Choroid plexus epithelial cell (primary cell): ENCODE data around the gene MAGEB4.

Experiments
- DNase-seq: peaks from one replicate; pipeline ENCODE4 v3.0.0-alpha.2; 2010; ENCODE audit warnings: low read depth
- H3K4me3 ChIP-seq: 2 replicates; pipeline ENCODE4 v1.5.1; 2011; ENCODE audit warnings: low read depth, mild to moderate bottlenecking, control low read depth, low read length, moderate library complexity
- TF ChIP-seq, protein P1 (sequence below): conservative IDR thresholded peaks from 2 replicates; pipeline ENCODE4 v1.5.1; 2011; ENCODE audit warnings: low read depth, mild to moderate bottlenecking, control low read depth, inconsistent platforms, low read length, moderate library complexity

MAGEB4 gene

DNA sequence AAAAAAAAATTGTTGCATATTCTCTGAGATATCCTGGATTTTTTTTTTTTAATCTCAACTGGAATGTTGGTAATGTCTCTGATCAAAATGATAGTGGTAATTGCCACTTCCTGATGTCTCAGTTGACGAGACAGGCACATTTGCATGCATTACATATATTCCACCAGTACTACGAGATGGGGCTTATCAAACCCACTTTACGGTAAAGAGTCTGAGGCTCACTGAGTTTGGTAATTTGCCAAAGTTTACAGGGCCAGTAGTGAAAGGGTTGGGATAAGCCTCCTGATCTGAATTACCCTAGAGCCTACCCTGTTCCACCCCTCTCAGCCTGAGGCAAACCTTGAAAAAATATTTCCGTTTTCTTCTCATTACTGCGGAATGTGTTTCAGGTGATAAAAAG is 21.1 kb upstream of the MAGEB4 start:
- TF ChIP-seq, protein P1, sequence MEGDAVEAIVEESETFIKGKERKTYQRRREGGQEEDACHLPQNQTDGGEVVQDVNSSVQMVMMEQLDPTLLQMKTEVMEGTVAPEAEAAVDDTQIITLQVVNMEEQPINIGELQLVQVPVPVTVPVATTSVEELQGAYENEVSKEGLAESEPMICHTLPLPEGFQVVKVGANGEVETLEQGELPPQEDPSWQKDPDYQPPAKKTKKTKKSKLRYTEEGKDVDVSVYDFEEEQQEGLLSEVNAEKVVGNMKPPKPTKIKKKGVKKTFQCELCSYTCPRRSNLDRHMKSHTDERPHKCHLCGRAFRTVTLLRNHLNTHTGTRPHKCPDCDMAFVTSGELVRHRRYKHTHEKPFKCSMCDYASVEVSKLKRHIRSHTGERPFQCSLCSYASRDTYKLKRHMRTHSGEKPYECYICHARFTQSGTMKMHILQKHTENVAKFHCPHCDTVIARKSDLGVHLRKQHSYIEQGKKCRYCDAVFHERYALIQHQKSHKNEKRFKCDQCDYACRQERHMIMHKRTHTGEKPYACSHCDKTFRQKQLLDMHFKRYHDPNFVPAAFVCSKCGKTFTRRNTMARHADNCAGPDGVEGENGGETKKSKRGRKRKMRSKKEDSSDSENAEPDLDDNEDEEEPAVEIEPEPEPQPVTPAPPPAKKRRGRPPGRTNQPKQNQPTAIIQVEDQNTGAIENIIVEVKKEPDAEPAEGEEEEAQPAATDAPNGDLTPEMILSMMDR = no peak
- no peak for DNase-seq
- no peak overlapping the region for H3K4me3 ChIP-seq

DNA sequence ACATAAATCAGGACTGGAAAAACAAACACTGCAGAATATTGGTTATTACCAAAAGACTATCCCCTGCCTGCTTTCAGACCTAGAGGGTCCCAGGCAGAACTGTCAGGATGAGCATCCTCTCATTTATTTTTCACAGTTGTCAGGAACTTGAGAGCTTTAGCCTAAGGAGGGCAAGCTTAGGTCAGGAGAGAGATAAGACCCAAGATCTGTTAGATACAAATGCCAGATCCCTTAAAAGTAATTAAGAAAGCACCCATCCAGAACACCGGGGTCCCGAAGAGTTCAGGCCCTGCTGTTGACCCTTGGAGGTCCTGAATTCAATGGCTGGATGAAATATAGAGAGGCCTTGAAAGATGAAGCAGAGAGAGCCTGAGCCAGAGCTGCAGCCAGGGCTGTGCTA is 17.3 kb upstream of the MAGEB4 start:
- DNase-seq = no peak
- H3K4me3 ChIP-seq = no peak overlapping the region
- TF ChIP-seq, protein P1 = no peak

- no peak overlapping the region for H3K4me3 ChIP-seq
- no peak for DNase-seq
- TF ChIP-seq, protein P1 = no peak
Observed at GRCh38 chrX:30228526-30228925, 13.3 kb upstream of the MAGEB4 start.

DNA sequence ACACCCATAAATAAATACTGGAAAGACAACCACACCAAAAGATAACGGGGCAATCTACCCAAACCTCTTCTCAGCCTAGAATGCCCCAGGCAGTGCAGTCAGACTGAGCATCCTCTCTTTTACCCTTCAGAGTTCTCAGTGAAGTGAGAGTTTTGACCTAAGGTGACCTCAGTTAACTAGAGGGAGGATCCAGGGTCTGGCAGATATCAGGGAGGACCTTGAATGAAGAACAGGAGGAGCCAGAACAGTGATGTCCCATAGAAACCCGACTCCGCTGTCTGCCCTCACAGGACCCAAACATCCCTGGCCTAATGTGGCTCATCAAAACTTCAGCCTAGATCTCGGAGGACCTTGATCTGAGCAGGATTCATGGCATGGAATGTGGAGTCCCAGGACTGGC is 11.4 kb upstream of the MAGEB4 start, which contains the start of gene MAGEB3:
Gene MAGEB3, plus strand, starts transcription at position 263 of the 400 bp plus-strand sequence. CDS start 5,268 bp downstream, outside the sequence.
- H3K4me3 ChIP-seq = no peak within 1 kb of the TSS
- TF ChIP-seq, protein P1 = no peak

DNA sequence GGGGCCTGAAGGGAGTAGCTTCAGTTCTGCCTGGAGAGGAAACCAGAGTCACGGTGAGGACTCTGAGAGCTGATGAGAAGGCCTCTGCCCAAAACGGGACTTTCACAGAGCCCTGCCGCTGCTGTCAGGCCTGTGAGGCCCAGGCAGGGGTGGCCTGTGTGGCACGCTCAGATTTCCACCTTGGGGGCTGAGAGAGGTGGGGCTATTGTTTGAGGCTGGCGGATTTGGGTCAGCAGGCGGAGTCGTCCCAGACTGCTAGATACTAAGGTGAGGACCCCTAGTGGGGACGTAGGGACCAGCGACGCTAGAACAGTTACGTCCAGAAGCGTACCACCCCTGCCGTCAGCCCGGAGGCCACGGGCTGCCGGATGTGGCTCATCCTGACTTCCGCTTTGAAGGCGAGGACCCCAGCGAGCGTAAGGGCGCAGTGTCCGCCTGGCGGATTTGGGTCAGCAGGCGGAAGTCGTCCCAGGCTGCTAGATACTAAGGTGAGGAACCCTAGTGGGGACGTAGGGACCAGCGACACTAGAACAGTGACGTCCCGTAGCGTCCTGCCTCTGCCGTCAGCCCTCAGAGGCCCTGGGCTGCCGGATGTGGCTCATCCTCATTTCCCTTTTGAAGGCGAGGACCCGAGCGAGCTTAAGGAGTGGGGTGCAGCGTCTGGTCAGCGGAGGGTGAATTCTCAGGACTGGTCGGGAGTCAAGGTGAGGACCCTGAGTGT is 5.1 kb downstream of the MAGEB4 start, which contains the start of gene MAGEB1:
Gene MAGEB1, plus strand, starts transcription at position 378 of the 721 bp plus-strand sequence. CDS start 3,348 bp downstream, outside the sequence.
- no peak within 1 kb of the TSS for H3K4me3 ChIP-seq
- no peak for DNase-seq
- TF ChIP-seq, protein P1 = no peak

More for the DNA sequence above, 11.4 kb upstream of the MAGEB4 start, which contains the start of gene MAGEB3:
- DNase-seq = no peak

DNA sequence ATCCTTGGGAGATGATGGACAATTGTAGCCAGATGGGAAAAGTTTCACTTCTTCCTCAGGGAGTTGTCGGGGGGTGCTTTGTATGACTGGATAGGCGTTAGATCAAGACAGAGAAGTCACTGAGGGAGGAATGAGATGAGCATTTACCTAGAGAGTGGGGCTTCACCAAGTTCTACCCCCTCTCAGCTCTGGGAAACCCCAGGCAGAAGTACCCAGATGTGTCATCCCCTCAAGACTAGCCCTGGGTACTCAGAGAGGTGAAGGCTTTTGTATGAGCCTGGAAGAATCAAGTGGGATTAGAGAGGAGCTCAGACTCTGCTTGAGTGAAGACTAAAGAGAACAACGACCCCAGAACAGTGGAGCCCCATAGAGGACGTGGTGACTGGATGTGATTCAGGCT is 7.1 kb downstream of the MAGEB4 start:
- TF ChIP-seq, protein P1 = no peak
- no peak overlapping the region for H3K4me3 ChIP-seq
- DNase-seq = no peak

DNA sequence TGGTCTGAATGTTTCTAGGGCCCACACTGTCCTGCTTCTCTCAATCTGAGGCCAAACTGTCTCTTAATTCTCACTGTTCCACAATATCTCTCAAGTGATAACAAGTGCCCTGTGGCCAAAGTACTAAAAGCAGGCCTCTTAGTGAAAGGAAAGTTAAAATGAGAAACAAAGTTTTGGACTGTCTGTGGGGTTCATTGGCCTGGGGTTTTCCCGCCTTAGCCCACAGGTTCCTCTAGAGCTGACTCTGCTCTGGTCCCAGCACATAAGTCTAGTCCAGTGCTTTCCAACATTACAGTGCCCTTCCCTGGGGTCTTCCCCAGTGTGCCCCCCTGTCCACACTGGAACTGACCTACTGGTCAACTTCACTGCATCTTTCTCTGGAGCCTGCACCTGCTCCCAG is 11.5 kb downstream of the MAGEB4 start:
- no peak overlapping the region for H3K4me3 ChIP-seq
- TF ChIP-seq, protein P1 = no peak
- DNase-seq = no peak
